Gastroesophageal sphincter (tissue), 3 donors: ENCODE data around the gene AXL.

Experiments used
- CTCF ChIP-seq, 4 experiments: fragments of 200-600 bp in 2 of 4; fragments of 450-650 bp in 2 of 4; sonication (generic) in 1 of 4; IDR thresholded peaks; one replicate each; pipeline ENCODE4 v1.5.1; 2017 to 2019; ENCODE audit warnings: antibody characterized with exemption in 4 of 4, mild to moderate bottlenecking in 2 of 4, moderate library complexity in 2 of 4
- POLR2A ChIP-seq, 2 donors: fragments of 450-650 bp; IDR thresholded peaks; one replicate each; pipeline ENCODE4 v1.6.1; 2017; ENCODE audit warnings: antibody characterized with exemption in 2 of 2, mild to moderate bottlenecking in 2 of 2, moderate library complexity in 1 of 2
- POLR2AphosphoS5 ChIP-seq: sonication (generic); formaldehyde crosslinking; IDR thresholded peaks from one replicate; pipeline ENCODE4 v1.6.1; 2017; ENCODE audit warnings: antibody characterized with exemption

GRCh38 chr19:41303954-41304353, 84.9 kb downstream of the AXL start:
- no peak for TF ChIP-seq POLR2AphosphoS5
- TF ChIP-seq CTCF (IDR thresholded peaks at IDR 0.05), result no peak
- no peak for TF ChIP-seq POLR2A (IDR thresholded peaks at IDR 0.05)
